GM23248 (cell line): Measurements from ENCODE around the gene PRODH2. TPM values are rescaled to one million over a fixed set of nuclear protein-coding genes. Genes with fewer than 3 reads are reported as not detected.
A peak's percentile ranks its signal among the peaks of the same experiment; 100 is the strongest.

Source experiments
- DNase-seq: peaks from one replicate; pipeline ENCODE4 v3.0.0-alpha.2; 2015
- H2AFZ ChIP-seq: fragments of 200-600 bp; sonication (generic); 2 replicates; pipeline ENCODE4 v1.6.1; 2016; ENCODE audit warnings: antibody characterized with exemption
- H3F3A ChIP-seq: fragments of 200-600 bp; sonication (generic); 2 replicates; pipeline ENCODE4 v1.6.1; 2016; ENCODE audit warnings: mild to moderate bottlenecking, antibody characterized with exemption, mixed run types; ENCODE audit not compliant: insufficient read depth
- H3K27ac ChIP-seq: fragments of 200-600 bp; sonication (generic); 2 replicates; pipeline ENCODE4 v1.5.1; 2016; ENCODE audit warnings: mild to moderate bottlenecking
- H3K27me3 ChIP-seq: fragments of 200-600 bp; sonication (generic); replicated peaks from 2 replicates; pipeline ENCODE4 v1.6.1; 2016; ENCODE audit warnings: mild to moderate bottlenecking; ENCODE audit not compliant: insufficient read depth
- H3K36me3 ChIP-seq: fragments of 200-600 bp; sonication (generic); 2 replicates; pipeline ENCODE4 v1.6.1; 2016; ENCODE audit warnings: low read depth, mild to moderate bottlenecking
- H3K4me1 ChIP-seq: fragments of 200-600 bp; sonication (generic); 2 replicates; pipeline ENCODE4 v1.6.1; 2016; ENCODE audit warnings: mild to moderate bottlenecking; ENCODE audit not compliant: insufficient read depth
- H3K4me2 ChIP-seq: fragments of 200-600 bp; sonication (generic); one replicate; pipeline ENCODE4 v1.6.1; 2016; ENCODE audit warnings: mild to moderate bottlenecking; ENCODE audit not compliant: unreplicated experiment
- H3K4me3 ChIP-seq: fragments of 200-600 bp; sonication (generic); 2 replicates; pipeline ENCODE4 v1.5.1; 2016; ENCODE audit warnings: mild to moderate bottlenecking
- H3K79me2 ChIP-seq: fragments of 200-600 bp; sonication (generic); 2 replicates; pipeline ENCODE4 v1.6.1; 2016; ENCODE audit warnings: mild to moderate bottlenecking; ENCODE audit not compliant: insufficient read depth
- H3K9ac ChIP-seq: fragments of 200-600 bp; sonication (generic); 2 replicates; pipeline ENCODE4 v1.6.1; 2016; ENCODE audit warnings: mild to moderate bottlenecking
- H3K9me2 ChIP-seq: fragments of 200-600 bp; sonication (generic); 2 replicates; pipeline ENCODE4 v1.6.1; 2016; ENCODE audit warnings: mixed run types, mild to moderate bottlenecking, moderate library complexity; ENCODE audit not compliant: insufficient read depth
- H3K9me3 ChIP-seq: fragments of 200-600 bp; sonication (generic); one replicate; pipeline ENCODE4 v1.6.1; 2017; ENCODE audit warnings: low read depth
- H4K20me1 ChIP-seq: fragments of 200-600 bp; sonication (generic); 2 replicates; pipeline ENCODE4 v1.6.0; 2016; ENCODE audit not compliant: insufficient read depth
- EZH2 ChIP-seq: fragments of 200-600 bp; sonication (generic); IDR thresholded peaks from 2 replicates; pipeline ENCODE4 v1.6.1; 2018; ENCODE audit warnings: antibody characterized with exemption, mild to moderate bottlenecking; ENCODE audit not compliant: insufficient read depth, poor library complexity, severe bottlenecking
- EZH2phosphoT487 ChIP-seq: fragments of 200-600 bp; sonication (generic); IDR thresholded peaks from 2 replicates; pipeline ENCODE4 v1.6.1; 2018; ENCODE audit warnings: antibody characterized with exemption, moderate library complexity, mild to moderate bottlenecking, low read depth; ENCODE audit not compliant: insufficient read depth
- WGBS, 2 experiments: methylation state at CpG; one replicate each; pipeline ENCODE4 v1.1.6; 2015 to 2017; ENCODE audit warnings: low lambda C conversion rate in 2 of 2, low coverage in 1 of 2; ENCODE audit errors: missing lambda C conversion rate in 2 of 2; 5-methylcytosine and 5-hydroxymethylcytosine counted together
- in situ Hi-C: fragments of 300-500 bp; cut with MboI; formaldehyde crosslinking; loops from 2 replicates; pipeline ENCODE4 v1.15.0; 2020
- polyA plus RNA-seq: library from polyadenylated mRNA; unstranded; fragments of >200 nt; fragmentation: Nextera tagmentation; extraction: Ambion mirVana; gene quantifications from 2 replicates; pipeline ENCODE4 v1.2.1, GENCODE V29; 2016
- total RNA-seq: library from RNA; depleted of rRNA; stranded (reverse); fragments of >200 nt; shearing (Covaris generic); gene quantifications from 2 replicates; pipeline ENCODE4 v1.2.3, GENCODE V29; 2014

The PRODH2 gene
- total and polyA plus RNA-seq, 2 experiments from 2014 or later: not detected

GRCh38 chr19:35755550-35756376 is 56.9 kb downstream of the PRODH2 start:
- DNase-seq: peak; percentile 91
- H2AFZ ChIP-seq: peak overlapping the region; percentile 42

GRCh38 chr19:35755131-35755549 is 57.5 kb downstream of the PRODH2 start:
- H3K79me2 ChIP-seq: peaks cover 27% of the 10 kb centered on the region
- H3K9ac ChIP-seq: peak overlapping the region; percentile 86
- H3K27ac ChIP-seq: peak overlapping the region; percentile 97
- DNase-seq: no peak
- no peak for TF ChIP-seq EZH2phosphoT487
- no peak for TF ChIP-seq EZH2
- H3K9me2 ChIP-seq: no peaks in the 10 kb centered on the region
- peaks cover 21% of the 10 kb centered on the region for H3K4me1 ChIP-seq
- WGBS, 2 experiments: 26 to 37% methylated on average over 10 to 17 of the region's 17 CpGs
- H3K9me3 ChIP-seq: no peaks in the 10 kb centered on the region
- H4K20me1 ChIP-seq: no peaks in the 10 kb centered on the region
- in situ Hi-C loops: no loop called here
- H3K27me3 ChIP-seq: no peaks in the 10 kb centered on the region
- no peaks in the 10 kb centered on the region for H3K36me3 ChIP-seq
- peak overlapping the region; percentile 84 for H3K4me3 ChIP-seq
- peak overlapping the region; percentile 91 for H3K4me2 ChIP-seq
- peak overlapping the region; percentile 42; the same call in 1 of the 2 replicates for H2AFZ ChIP-seq
- peaks cover 3% of the 10 kb centered on the region; the same call in 1 of the 2 replicates for H3F3A ChIP-seq

More at GRCh38 chr19:35755550-35756376, 56.9 kb downstream of the PRODH2 start:
- Histone ChIP-seq H3K36me3 (peaks cover 2% of the 10 kb centered on the region; the same call in 1 of the 2 replicates), H3K4me3 (peak overlapping the region; percentile 84), H3K9me2 (no peaks in the 10 kb centered on the region), H3K27ac (peak overlapping the region; percentile 97), H3F3A (peaks cover 3% of the 10 kb centered on the region; the same call in 1 of the 2 replicates), H3K9me3 (no peaks in the 10 kb centered on the region), H4K20me1 (no peaks in the 10 kb centered on the region), H3K9ac (peak overlapping the region; percentile 86), H3K4me1 (peaks cover 21% of the 10 kb centered on the region), H3K27me3 (no peaks in the 10 kb centered on the region), H3K4me2 (peak overlapping the region; percentile 91), H3K79me2 (peaks cover 27% of the 10 kb centered on the region)
- in situ Hi-C loops: no loop called here
- WGBS, 2 experiments: 2 to 4% methylated on average over 27 to 55 of the region's 74 CpGs
- TF ChIP-seq EZH2phosphoT487 (no peak), EZH2 (no peak)

- H3K9me3 ChIP-seq: no peaks in the 10 kb centered on the region
- no peaks in the 10 kb centered on the region for H3K27me3 ChIP-seq
- no peak overlapping the region for H3K4me2 ChIP-seq
- no peaks in the 10 kb centered on the region for H3K9me2 ChIP-seq
- no peak for DNase-seq
- in situ Hi-C loops: no loop called here
- no peaks in the 10 kb centered on the region for H3K36me3 ChIP-seq
- H3K27ac ChIP-seq: peak overlapping the region; percentile 97
- no peaks in the 10 kb centered on the region for H4K20me1 ChIP-seq
- peaks cover 27% of the 10 kb centered on the region for H3K79me2 ChIP-seq
- H3K9ac ChIP-seq: peak overlapping the region; percentile 86
- H3K4me3 ChIP-seq: no peak overlapping the region
- peaks cover 3% of the 10 kb centered on the region; the same call in 1 of the 2 replicates for H3F3A ChIP-seq
- no peak overlapping the region for H2AFZ ChIP-seq
- TF ChIP-seq EZH2 (no peak), EZH2phosphoT487 (no peak)
- WGBS, 2 experiments: 69 to 70% methylated on average over 11 to 13 of the region's 13 CpGs
- peaks cover 24% of the 10 kb centered on the region for H3K4me1 ChIP-seq
Measured at GRCh38 chr19:35754370-35755130, 58.1 kb downstream of the PRODH2 start.

- Histone ChIP-seq H3K9me3 (no peaks in the 10 kb centered on the region), H3K9ac (no peak overlapping the region), H3K9me2 (no peaks in the 10 kb centered on the region), H3K27me3 (no peaks in the 10 kb centered on the region), H4K20me1 (no peaks in the 10 kb centered on the region), H3K4me1 (peaks cover 25% of the 10 kb centered on the region), H3K27ac (no peak overlapping the region), H2AFZ (no peak overlapping the region), H3K4me2 (no peak overlapping the region), H3K4me3 (no peak overlapping the region), H3K36me3 (no peaks in the 10 kb centered on the region), H3F3A (peaks cover 3% of the 10 kb centered on the region; the same call in 1 of the 2 replicates), H3K79me2 (peaks cover 27% of the 10 kb centered on the region)
- no peak for TF ChIP-seq EZH2
- no peak for TF ChIP-seq EZH2phosphoT487
- in situ Hi-C loops: no loop called here
- WGBS, 2 experiments: 86% methylated on average over 20 of the region's 20 CpGs
- DNase-seq: no peak
Measured at GRCh38 chr19:35753634-35754369, 58.8 kb downstream of the PRODH2 start.
